ENCODE measurements around the gene LSM3.

The LSM3 gene

DNA sequence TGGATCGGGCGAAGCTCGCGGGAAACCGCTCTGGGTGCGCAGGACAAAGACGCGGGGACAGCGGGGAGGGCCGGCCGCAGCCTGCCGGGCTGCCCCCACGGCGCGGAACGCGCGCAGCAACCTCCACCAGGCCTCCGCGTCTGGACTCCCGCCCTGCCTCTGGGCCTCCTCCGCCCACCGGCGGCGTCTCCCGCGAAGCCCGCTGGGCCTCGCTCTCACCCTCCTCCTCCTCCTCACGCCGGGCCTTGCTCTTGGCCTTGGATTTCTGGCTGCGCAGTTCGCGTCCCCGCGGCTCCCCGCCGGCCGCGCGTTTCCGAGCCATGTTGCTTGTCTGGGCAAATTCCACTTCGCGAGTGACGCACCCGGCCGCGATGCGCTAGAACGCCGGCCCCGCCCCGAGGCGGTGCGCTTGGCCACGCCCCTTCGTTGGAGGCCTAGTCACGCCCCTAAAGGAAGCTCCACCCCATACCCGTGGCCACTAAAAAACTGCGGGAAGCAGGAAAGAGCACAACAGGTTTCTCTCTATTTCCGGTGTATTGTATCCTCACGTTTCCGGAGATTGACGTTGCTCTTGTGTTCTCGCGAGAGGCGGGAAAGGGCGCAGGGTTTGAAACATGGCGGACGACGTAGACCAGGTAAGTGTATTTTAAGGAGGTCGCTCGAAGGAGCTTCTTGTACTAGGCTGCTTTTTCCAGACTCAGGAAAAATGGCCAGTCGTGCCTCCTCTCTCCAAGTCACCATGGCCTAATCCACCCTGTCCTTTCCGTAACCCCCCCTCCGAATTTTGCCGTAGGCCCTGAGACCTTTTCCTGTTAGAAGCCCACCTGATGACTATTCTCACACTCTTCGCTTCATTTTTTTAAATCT is at the start of gene LSM3, which contains the start of gene XPC:
Gene LSM3, plus strand, starts transcription at position 571 of the 867 bp plus-strand sequence. Its CDS starts 44 bp downstream, at position 615.
Gene XPC, minus strand, starts transcription at position 355 of the 867 bp plus-strand sequence. Its CDS starts 33 bp downstream, at position 322.
- DNase-seq (ENCODE audit: low spot score) (peak; percentile 96), FAIRE-seq (peak; percentile 67)

DNA sequence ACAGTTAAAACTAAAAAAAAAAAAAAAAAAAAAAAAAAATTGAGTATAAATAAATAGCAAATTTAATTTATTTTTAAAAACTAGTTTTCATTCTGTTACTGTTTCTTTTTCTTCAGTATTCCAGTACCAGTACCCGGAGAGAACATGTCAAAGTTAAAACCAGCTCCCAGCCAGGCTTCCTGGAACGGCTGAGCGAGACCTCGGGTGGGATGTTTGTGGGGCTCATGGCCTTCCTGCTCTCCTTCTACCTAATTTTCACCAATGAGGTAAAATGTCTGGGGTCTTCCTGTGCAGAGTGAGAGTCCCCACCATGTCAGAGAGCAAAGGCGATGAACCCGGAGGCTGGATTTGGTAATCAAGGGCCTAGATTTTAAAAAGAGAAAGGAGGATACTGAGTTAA is 49.3 kb upstream of the LSM3 start:
- no peak for DNase-seq (ENCODE audit: low spot score)
- FAIRE-seq, result no peak

DNA sequence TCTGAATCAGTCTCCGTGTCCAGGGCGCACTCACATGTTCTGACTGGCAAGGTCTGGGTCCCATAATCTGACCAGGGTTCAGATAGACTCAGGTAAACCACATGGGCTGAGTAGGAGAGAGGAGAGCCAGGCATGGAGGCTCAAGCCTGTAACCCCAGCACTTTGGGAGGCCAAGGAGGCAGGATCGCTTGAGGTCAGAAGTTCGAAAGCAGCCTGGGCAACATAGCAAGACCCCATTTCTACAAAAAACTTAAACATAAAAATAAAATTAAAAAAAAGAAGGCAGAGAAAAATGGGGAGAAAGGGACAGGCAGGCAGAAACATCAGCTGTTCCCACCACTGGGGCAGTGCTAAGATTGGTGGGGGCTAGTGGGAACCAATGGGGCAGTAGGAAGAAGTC is 48.4 kb upstream of the LSM3 start:
- DNase-seq (ENCODE audit: low spot score) (no peak), FAIRE-seq (no peak)

DNA sequence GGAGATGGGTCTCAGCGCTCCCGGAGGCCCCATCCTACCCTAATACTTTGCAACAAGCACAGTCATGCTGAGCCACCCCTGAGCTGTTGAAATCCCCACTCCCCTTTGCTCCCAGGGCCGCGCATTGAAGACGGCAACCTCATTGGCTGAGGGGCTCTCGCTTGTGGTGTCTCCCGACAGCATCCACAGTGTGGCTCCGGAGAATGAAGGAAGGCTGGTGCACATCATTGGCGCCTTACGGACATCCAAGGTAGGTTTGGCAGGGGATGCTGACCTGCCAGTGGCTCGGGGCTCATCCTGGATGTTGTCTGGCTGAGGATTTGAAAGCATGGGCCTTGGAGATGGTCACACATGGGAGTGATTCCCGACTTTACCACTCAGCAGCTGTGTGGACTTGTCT is 47.9 kb upstream of the LSM3 start:
- FAIRE-seq, result no peak
- no peak for DNase-seq (ENCODE audit: low spot score)

DNA sequence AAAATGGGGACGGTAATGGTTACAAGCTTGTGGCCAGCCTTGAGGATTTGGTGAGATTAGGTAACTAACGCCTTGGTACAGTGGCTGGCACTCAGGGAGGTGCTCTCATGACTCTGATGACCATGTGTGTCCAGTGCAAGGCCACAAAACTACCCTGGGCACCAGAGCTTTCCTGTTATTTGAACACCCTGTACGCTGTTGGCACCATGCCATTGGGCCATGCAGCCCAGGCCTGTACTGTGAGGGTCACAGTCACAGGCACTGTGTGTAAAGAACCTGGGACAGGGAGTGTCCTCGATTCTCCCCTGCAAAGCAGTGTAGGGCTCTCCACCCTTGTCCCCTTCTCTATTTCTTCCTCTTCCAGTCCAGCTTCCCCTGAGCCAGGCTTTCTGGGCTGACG is 47.5 kb upstream of the LSM3 start:
- no peak for FAIRE-seq
- no peak for DNase-seq (ENCODE audit: low spot score)

DNA sequence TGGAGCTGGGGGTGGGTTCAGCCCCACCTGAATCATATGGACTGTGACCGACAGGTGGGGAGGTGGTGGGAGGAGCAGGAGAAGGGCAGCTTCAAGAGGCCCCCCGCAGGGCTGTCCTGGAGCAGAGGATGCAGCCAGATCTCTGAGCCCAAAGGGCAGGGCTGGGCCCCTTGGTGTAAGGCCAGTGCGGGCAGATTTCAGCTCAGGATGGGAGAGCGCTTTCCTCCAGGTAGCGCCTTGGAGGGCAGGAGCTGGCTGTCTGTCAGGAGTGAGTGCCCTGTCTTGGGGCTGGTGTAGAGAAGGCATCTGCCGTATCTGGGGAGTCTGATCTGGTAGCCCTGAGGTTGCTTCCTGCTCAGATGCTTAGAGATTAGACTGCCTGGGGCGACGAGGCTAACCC is 46.5 kb upstream of the LSM3 start:
- FAIRE-seq, result no peak
- DNase-seq (ENCODE audit: low spot score), result no peak

DNA sequence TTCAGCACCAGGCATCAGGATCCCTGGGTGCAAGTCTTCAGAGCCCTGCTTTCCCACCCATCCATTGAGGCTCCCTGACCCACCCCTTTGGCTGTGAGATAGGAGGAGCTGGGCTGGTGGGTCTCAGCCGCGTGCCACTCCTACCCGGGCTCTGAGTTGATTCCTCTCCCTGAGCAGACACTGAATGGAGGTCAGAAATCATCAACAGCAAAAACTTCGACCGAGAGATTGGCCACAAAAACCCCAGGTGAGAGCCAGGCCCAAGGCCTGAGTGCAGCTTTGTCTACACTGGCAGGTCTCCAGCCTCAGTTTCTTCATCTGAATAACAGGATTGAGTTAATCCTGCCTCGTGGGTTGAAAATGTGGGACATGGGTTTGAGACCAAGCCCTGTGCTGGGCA is 45.9 kb upstream of the LSM3 start:
- DNase-seq (ENCODE audit: low spot score) (no peak), FAIRE-seq (no peak)

DNA sequence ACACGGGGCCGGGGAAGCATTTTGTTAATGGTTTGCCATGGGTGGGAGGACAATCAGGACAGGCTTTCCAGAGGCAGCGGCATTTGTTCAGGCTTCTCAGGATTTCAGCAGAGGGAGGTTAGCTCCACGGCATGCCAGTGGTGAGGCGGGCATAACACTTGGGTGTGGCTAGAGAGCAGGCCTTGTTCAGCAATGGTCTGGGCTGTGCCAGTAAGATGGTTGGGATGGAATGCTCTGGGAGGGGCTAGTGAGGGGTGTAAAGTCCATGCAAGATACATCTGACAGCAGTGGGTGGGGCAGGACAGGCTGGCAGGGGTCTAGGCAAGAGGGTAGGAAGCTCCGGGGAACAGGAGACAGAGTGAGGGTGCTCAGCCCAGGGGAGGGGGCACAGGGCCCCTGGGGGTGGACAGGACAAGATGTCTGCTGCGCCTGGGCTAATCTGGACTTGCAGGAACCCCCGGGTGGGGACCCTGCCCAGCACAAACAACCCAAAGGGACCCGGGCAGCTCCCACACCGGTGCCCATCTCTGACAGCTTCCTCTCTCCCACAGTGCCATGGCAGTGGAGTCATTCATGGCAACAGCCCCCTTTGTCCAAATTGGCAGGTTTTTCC is 45.3 kb upstream of the LSM3 start:
- no peak for FAIRE-seq
- DNase-seq (ENCODE audit: low spot score), result no peak

DNA sequence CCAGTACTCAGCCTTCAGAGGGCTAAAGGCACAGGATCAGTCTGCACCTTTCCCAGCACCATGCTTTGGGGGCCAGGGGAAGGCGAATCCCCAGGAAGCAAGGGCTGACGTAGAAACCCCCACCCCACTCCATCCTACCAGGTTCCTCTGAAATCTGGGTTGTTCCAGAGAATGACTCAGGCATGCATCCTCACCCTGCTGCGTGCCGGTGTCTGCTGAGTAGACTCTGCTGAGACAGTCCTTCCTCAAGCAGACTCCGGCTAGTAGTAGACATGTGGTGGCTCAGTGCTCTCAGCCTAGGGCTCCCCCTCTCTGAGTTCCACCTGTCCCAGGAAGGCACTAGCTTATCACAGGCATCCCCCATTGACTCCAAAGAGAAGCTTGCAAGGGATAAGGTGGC is 44.7 kb upstream of the LSM3 start:
- DNase-seq (ENCODE audit: low spot score), result no peak
- FAIRE-seq, result no peak

DNA sequence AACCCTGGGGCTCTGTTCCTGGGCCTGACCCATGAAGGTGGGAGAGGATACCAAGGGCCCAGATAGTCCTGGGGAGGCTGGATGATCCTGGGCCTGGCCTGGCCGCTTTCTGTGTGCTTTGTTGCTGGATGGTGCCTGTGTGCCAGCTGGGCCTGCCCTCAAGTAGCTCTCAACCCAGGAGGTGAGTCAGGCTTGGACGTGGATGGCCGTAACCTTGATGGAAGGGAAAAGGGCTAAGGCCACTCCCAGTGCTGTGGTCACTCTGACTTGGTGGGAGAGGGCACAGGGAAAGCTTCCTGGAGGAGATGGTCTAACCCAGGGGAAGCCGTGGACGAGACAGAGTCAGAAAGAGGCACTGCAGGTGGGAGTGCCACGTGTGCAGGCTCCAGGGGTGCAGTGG is 44.3 kb upstream of the LSM3 start:
- no peak for FAIRE-seq
- DNase-seq (ENCODE audit: low spot score), result no peak

DNA sequence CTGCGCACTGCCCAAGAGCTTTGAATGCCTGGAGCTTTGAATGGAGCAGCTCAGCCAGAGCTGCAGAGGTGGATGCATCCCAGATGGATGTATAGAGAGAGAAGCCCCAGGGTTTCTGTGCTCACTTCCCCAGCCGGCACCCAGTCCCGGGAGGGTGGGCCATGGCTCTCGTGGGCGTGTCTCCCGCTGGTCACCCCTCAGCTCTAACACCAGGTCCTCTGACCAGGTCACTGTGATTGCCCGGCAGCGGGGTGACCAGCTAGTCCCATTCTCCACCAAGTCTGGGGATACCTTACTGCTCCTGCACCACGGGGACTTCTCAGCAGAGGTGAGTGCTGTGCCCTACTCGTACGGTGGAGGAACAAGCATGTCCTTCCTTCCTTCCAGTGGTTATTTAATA is 43.0 kb upstream of the LSM3 start:
- no peak for DNase-seq (ENCODE audit: low spot score)
- no peak for FAIRE-seq

DNA sequence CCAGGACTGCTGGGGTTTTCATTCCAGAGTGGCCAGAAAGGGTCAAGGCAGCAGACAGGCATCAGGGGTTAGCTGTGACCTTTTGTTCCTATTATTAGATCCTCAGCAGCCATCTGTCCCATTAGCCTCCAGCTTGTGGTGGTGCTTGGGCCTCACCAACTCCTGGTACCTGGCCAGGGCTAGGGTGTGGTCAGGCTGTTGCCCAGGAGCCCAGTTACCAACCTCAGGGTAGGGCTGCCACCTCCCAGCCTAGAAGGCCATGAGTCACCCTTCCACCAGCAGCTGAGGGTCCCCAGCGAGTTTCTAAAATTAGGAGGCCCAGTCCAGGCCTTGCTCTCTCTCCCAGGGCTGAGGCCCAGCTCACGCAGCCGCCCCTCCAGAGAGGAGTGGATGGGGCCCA is 41.6 kb upstream of the LSM3 start:
- FAIRE-seq, result no peak
- no peak for DNase-seq (ENCODE audit: low spot score)

DNA sequence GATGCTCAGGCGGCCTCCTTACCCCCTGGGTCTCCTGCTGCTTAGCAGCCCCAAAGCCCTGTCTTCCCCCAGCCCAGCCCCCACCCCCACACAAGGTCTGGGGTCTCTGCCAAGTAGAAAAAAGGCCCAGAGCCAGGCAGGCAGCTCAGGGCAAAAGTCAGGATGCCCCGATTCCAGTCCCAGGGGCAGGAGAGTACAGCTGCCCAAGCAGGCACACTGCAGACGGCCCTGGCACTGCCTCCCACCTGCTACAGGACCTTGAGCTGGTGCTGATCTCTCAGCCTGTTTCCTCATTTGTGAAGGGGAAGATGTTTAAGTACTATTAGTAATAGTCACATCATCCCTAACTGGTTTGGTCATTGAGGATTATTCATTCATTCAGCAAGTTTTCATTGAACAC is 41.2 kb upstream of the LSM3 start:
- FAIRE-seq (no peak), DNase-seq (ENCODE audit: low spot score) (no peak)

DNA sequence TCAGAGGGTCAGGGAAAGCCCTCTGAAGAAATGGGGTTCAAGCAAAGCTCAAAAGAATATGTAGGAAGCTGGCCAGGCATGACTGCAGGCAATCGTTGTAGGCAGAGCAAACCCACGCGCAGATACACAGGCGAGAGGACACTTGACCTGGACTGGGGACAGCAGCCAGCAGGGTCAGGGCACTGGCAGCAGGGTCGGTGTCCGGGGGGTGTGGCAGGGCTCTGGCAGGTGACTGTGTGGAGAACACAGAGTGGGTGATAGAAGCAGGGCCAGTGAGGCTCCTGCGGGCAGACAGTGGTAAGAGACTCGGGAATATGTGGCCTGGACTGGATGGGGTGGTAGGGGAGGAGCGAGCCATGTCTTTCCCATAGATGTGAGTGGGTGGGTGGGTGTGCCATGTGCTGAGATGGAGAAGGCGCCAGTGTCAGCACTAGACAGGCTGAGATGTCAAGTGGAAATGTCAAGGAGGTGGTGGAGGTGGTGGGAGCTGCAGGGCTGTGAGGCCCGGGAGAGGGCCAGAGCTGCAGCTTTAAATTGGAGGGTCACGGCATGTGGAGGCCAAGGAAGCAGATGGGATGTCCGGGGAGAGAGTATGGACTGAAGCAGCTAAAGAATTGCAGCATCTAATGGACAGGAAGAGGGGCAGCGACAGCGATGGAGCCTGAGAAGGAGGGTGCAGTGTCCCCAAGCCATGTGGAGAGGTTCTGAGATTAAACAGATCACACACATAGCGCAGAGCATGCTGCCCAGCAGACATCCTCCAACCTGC is 40.3 kb upstream of the LSM3 start:
- no peak for DNase-seq (ENCODE audit: low spot score)
- no peak for FAIRE-seq

DNA sequence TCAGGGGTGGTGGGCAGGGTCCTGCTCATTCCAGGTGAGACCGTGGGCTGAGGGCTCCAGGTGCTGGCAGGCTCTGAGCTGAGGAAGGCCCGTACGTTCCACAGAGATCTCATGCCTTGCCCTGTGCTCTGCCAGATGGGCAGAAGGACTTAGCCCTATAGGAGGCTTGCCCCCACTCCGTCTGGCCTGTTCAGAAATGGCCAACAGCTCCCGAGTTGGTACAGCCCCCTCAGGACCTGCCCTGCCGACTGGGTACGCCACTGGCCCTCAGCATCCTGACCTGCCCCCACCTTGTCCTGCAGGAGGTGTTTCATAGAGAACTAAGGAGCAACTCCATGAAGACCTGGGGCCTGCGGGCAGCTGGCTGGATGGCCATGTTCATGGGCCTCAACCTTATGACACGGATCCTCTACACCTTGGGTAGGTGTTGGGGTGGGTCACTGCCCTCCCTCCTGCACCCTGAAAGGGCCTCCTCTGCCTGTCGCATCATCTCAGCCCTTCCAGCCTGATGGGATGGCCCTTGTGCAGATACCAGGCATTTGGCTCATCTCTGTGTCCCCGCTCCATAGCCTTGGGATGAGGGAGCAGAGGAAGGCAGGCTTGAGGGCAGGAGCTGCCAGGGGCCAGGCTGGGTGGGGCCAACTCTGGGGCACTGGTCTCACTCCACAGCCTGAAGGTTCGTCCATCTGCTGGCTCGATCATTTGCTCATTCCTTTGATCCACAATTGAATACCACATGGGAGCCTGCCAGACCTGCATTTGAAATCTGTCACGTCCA is 39.5 kb upstream of the LSM3 start:
- DNase-seq (ENCODE audit: low spot score) (no peak), FAIRE-seq (no peak)

DNA sequence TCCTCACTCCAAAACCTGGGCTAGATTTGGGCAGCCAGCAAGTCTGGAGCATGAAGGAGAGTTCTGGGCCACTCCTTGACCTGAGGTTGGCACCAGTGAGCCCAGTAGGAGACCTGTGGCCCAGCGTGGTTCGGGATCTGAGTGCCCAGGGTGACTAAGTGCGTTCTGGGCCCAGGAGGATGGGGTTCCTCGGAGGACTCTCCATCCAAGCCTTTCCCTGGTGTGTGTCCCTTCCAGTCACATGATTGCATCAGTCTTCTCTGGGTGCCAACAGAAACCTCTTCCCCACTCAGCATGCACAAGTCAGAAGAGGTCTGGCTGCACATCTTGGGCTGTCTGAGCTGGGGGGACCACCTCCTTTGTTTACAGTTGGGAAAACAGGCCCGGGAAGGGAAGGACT is 38.8 kb upstream of the LSM3 start:
- DNase-seq (ENCODE audit: low spot score), result no peak
- no peak for FAIRE-seq

DNA sequence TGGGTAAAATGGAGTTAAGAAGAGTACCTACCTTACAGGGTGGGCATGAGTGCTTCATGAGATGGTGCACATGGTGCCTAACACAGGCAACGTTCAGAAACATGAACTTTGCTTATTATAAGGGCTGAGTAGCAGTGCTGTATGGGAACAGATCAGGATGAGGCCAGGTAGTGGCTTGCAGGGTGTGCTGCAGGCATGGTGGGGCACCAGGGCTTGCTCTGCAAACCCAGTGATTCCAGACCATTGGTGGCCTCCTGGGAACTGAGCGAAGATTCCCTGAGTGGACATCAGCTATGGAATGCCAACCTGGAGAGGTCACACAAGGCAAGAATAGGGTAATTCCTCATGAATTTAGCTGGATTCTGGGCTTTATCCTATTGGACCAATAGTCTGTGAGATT is 37.9 kb upstream of the LSM3 start:
- no peak for FAIRE-seq
- no peak for DNase-seq (ENCODE audit: low spot score)

DNA sequence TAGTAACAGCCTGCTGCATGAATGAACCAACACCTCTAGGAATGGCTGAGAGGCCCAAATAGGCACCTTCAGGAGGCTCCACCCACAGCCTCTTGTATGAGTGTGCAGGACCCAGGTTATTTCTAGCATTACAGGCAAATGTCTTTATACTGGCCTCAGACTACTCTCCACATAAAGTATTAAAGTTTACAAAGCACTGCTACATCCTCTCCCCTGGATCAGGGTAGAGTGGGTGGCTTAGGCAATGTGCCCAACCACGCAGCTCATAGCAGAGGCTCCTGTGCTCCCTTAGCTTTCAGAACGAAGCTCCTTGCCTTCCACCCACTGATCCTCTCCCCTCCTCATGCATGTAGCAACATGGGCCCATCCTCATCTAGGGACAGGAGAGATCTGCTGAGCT is 37.5 kb upstream of the LSM3 start:
- FAIRE-seq (no peak), DNase-seq (ENCODE audit: low spot score) (no peak)

DNA sequence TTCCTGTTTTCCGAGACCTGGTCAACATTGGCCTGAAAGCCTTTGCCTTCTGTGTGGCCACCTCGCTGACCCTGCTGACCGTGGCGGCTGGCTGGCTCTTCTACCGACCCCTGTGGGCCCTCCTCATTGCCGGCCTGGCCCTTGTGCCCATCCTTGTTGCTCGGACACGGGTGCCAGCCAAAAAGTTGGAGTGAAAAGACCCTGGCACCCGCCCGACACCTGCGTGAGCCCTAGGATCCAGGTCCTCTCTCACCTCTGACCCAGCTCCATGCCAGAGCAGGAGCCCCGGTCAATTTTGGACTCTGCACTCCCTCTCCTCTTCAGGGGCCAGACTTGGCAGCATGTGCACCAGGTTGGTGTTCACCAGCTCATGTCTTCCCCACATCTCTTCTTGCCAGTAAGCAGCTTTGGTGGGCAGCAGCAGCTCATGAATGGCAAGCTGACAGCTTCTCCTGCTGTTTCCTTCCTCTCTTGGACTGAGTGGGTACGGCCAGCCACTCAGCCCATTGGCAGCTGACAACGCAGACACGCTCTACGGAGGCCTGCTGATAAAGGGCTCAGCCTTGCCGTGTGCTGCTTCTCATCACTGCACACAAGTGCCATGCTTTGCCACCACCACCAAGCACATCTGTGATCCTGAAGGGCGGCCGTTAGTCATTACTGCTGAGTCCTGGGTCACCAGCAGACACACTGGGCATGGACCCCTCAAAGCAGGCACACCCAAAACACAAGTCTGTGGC is 36.8 kb upstream of the LSM3 start:
- FAIRE-seq, result no peak
- DNase-seq (ENCODE audit: low spot score), result no peak

DNA sequence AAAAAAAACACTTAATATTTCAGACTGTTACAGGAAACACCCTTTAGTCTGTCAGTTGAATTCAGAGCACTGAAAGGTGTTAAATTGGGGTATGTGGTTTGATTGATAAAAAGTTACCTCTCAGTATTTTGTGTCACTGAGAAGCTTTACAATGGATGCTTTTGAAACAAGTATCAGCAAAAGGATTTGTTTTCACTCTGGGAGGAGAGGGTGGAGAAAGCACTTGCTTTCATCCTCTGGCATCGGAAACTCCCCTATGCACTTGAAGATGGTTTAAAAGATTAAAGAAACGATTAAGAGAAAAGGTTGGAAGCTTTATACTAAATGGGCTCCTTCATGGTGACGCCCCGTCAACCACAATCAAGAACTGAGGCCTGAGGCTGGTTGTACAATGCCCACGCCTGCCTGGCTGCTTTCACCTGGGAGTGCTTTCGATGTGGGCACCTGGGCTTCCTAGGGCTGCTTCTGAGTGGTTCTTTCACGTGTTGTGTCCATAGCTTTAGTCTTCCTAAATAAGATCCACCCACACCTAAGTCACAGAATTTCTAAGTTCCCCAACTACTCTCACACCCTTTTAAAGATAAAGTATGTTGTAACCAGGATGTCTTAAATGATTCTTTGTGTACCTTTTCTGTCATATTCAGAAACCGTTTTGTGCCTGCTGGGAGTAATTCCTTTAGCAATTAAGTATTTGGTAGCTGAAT is 35.9 kb upstream of the LSM3 start:
- FAIRE-seq (no peak), DNase-seq (ENCODE audit: low spot score) (no peak)
